ENCODE data around the gene RBM28. TPM values are rescaled to one million over a fixed set of nuclear protein-coding genes. Genes with fewer than 3 reads are reported as not detected.

Gene RBM28
- total RNA-seq, 4 donors from 2014 or later: 9.0 to 341 (median 34.2) TPM

- peaks cover 62% of the 10 kb centered on the region for H3K27me3 ChIP-seq
- in situ Hi-C loops (cut with MboI; ENCODE audit: low pct_ligation_motif_present in 1 of 4, low pct_unique_long_range_greater_than_20kb in 1 of 4, low sequenced_read_pairs in 3 of 4): no loop called here
- H3K36me3 ChIP-seq: no peaks in the 10 kb centered on the region
- H3K4me3 ChIP-seq: no peak overlapping the region
- intact Hi-C loops (cut with DNase I; ENCODE audit: low total_unique reads): no loop called here
- H3K27ac ChIP-seq: no peak overlapping the region
- WGBS, 2 donors (ENCODE audit: low coverage in 1 of 2): 75% methylated on average over 4 of the region's 4 CpGs; no CpG with 5 or more reads in 1 of the 2 donors
- H3K9me3 ChIP-seq: no peaks in the 10 kb centered on the region
- H3K4me1 ChIP-seq: peaks cover 0 to 17% (median 14%) of the 10 kb centered on the region in 4 donors
- DNase-seq: no peak
- no peak for TF ChIP-seq POLR2AphosphoS5 (IDR thresholded peaks at IDR 0.05)
- no peak for TF ChIP-seq CTCF (IDR thresholded peaks at IDR 0.05)
- no peak for TF ChIP-seq POLR2A (IDR thresholded peaks at IDR 0.05)
- TF ChIP-seq EP300 (IDR thresholded peaks at IDR 0.05; ENCODE audit: low read depth): no peak
These were observed 16.2 kb upstream of the RBM28 start for GRCh38 chr7:128359939-128360338.

GRCh38 chr7:128359336-128359735 lies 15.6 kb upstream of the RBM28 start:
- Histone ChIP-seq H3K27ac (no peak overlapping the region), H3K4me1 (peaks cover 0 to 17% (median 14%) of the 10 kb centered on the region in 4 donors), H3K9me3 (no peaks in the 10 kb centered on the region), H3K36me3 (no peaks in the 10 kb centered on the region), H3K4me3 (no peak overlapping the region), H3K27me3 (peaks cover 56% of the 10 kb centered on the region)
- WGBS, 2 donors (ENCODE audit: low coverage in 1 of 2): 90% methylated on average over 12 of the region's 12 CpGs; no CpG with 5 or more reads in 1 of the 2 donors
- in situ Hi-C loops (cut with MboI; ENCODE audit: low pct_ligation_motif_present in 1 of 4, low pct_unique_long_range_greater_than_20kb in 1 of 4, low sequenced_read_pairs in 3 of 4): no loop called here
- TF ChIP-seq EP300 (IDR thresholded peaks at IDR 0.05; ENCODE audit: low read depth): no peak
- no peak for TF ChIP-seq CTCF (IDR thresholded peaks at IDR 0.05)
- TF ChIP-seq POLR2AphosphoS5 (IDR thresholded peaks at IDR 0.05): no peak
- TF ChIP-seq POLR2A (IDR thresholded peaks at IDR 0.05): no peak
- no peak for DNase-seq
- intact Hi-C loops (cut with DNase I; ENCODE audit: low total_unique reads): no loop called here

GRCh38 chr7:128358233-128358632 lies 14.5 kb upstream of the RBM28 start:
- no peak overlapping the region for H3K4me3 ChIP-seq

GRCh38 chr7:128357217-128357613 lies 13.5 kb upstream of the RBM28 start:
- intact Hi-C loops (cut with DNase I; ENCODE audit: low total_unique reads): no loop called here
- peaks cover 0 to 20% (median 17%) of the 10 kb centered on the region in 4 donors for H3K4me1 ChIP-seq
- in situ Hi-C loops (cut with MboI; ENCODE audit: low pct_ligation_motif_present in 1 of 4, low pct_unique_long_range_greater_than_20kb in 1 of 4, low sequenced_read_pairs in 3 of 4): no loop called here
- H3K9me3 ChIP-seq: no peaks in the 10 kb centered on the region
- no peak for TF ChIP-seq CTCF (IDR thresholded peaks at IDR 0.05)
- TF ChIP-seq POLR2AphosphoS5 (IDR thresholded peaks at IDR 0.05): no peak
- TF ChIP-seq EP300 (IDR thresholded peaks at IDR 0.05; ENCODE audit: low read depth): no peak
- TF ChIP-seq POLR2A (IDR thresholded peaks at IDR 0.05): no peak
- no peak overlapping the region for H3K4me3 ChIP-seq
- H3K27ac ChIP-seq: no peak overlapping the region
- DNase-seq: no peak
- H3K36me3 ChIP-seq: no peaks in the 10 kb centered on the region
- H3K27me3 ChIP-seq: peaks cover 56% of the 10 kb centered on the region
- 81% methylated on average over 6 of the region's 6 CpGs; no CpG with 5 or more reads in 1 of the 2 donors for WGBS, 2 donors (ENCODE audit: low coverage in 1 of 2)

More at GRCh38 chr7:128358233-128358632, 14.5 kb upstream of the RBM28 start:
- no peaks in the 10 kb centered on the region for H3K36me3 ChIP-seq
- H3K27me3 ChIP-seq: peaks cover 56% of the 10 kb centered on the region
- H3K9me3 ChIP-seq: no peaks in the 10 kb centered on the region
- no peak overlapping the region for H3K27ac ChIP-seq
- in situ Hi-C loops (cut with MboI; ENCODE audit: low pct_ligation_motif_present in 1 of 4, low pct_unique_long_range_greater_than_20kb in 1 of 4, low sequenced_read_pairs in 3 of 4): no loop called here
- DNase-seq: no peak
- 62% methylated on average over 1 of the region's 1 CpG; no CpG with 5 or more reads in 1 of the 2 donors for WGBS, 2 donors (ENCODE audit: low coverage in 1 of 2)
- intact Hi-C loops (cut with DNase I; ENCODE audit: low total_unique reads): no loop called here
- TF ChIP-seq CTCF (IDR thresholded peaks at IDR 0.05) (no peak), POLR2A (IDR thresholded peaks at IDR 0.05) (no peak)
- H3K4me1 ChIP-seq: peaks cover 0 to 17% (median 14%) of the 10 kb centered on the region in 4 donors

All from transverse colon (tissue), 4 donors.